IMR-90 (cell line): Measurements from ENCODE around the gene PPIC. TPM values are rescaled to one million over a fixed set of nuclear protein-coding genes. Genes with fewer than 3 reads are reported as not detected.

Experiments used
- ATAC-seq: fragments of 200-7000 bp; cut with Tn5 transposase; 2 replicates; pipeline ENCODE4 v1.9.1; 2020; ENCODE audit warnings: low read depth, mild to moderate bottlenecking, moderate library complexity
- BruUV-seq: library from RNA; stranded (reverse); fragments of 400-500 nt; replicated peaks from 2 replicates; lab custom pipeline; 2021; lab: Mats Ljungman, UMichigan
- CTCF ChIA-PET: fragments of 300-600 bp; formaldehyde crosslinking; extraction: SDS; loops from one replicate; lab custom pipeline; 2021; ENCODE audit warnings: antibody characterized with exemption; lab: Yijun Ruan, JAX
- POLR2A ChIA-PET: fragments of 300-600 bp; sonication (Branson Sonifier 250); formaldehyde crosslinking; loops from one replicate; lab custom pipeline; 2022; ENCODE audit warnings: antibody characterized with exemption; ENCODE audit not compliant: unreplicated experiment; lab: Charles Lee
- DNase-seq: peaks from one replicate; pipeline ENCODE4 v3.0.0; 2013
- H2AFZ ChIP-seq: replicated peaks from 2 replicates; pipeline ENCODE3; 2013; ENCODE audit warnings: low read length, mild to moderate bottlenecking; ENCODE audit not compliant: poor library complexity
- H2AK5ac ChIP-seq: 2 replicates; pipeline ENCODE4 v1.6.1; 2013; ENCODE audit warnings: low read depth, low read length, inconsistent platforms
- H2AK9ac ChIP-seq: replicated peaks from 2 replicates; pipeline ENCODE3; 2013; ENCODE audit warnings: mild to moderate bottlenecking, low read depth, low read length, moderate library complexity; ENCODE audit not compliant: poor library complexity
- H2BK120ac ChIP-seq: 2 replicates; pipeline ENCODE4 v1.6.1; 2013; ENCODE audit warnings: low read depth, low read length, inconsistent platforms
- H2BK15ac ChIP-seq: 3 replicates; pipeline ENCODE4 v1.6.1; 2013; ENCODE audit warnings: low read depth, low read length, inconsistent platforms
- H2BK20ac ChIP-seq: 2 replicates; pipeline ENCODE4 v1.6.1; 2013; ENCODE audit warnings: low read depth, mild to moderate bottlenecking, inconsistent platforms, low read length, moderate library complexity
- H2BK5ac ChIP-seq: 2 replicates; pipeline ENCODE4 v1.6.1; 2013; ENCODE audit warnings: mild to moderate bottlenecking, low read depth, low read length, inconsistent platforms; ENCODE audit not compliant: poor library complexity, severe bottlenecking
- H3K14ac ChIP-seq: replicated peaks from 2 replicates; pipeline ENCODE4 v1.6.1; 2013; ENCODE audit warnings: low read depth, low read length, inconsistent platforms
- H3K18ac ChIP-seq: 2 replicates; pipeline ENCODE4 v1.6.1; 2013; ENCODE audit warnings: low read depth, low read length, control low read depth
- H3K23ac ChIP-seq: 2 replicates; pipeline ENCODE4 v1.6.1; 2013; ENCODE audit warnings: low read depth, low read length, inconsistent platforms
- H3K27ac ChIP-seq: 2 replicates; pipeline ENCODE4 v1.5.1; 2013; ENCODE audit warnings: mild to moderate bottlenecking, control low read depth, low read length; ENCODE audit not compliant: insufficient read depth
- H3K27me3 ChIP-seq: 2 replicates; pipeline ENCODE4 v1.6.1; 2013; ENCODE audit warnings: low read length; ENCODE audit not compliant: control insufficient read depth, insufficient read depth
- H3K36me3 ChIP-seq: 2 replicates; pipeline ENCODE4 v1.6.1; 2013; ENCODE audit warnings: low read length, mixed read lengths; ENCODE audit not compliant: control insufficient read depth, insufficient read depth
- H3K4ac ChIP-seq: 2 replicates; pipeline ENCODE4 v1.6.1; 2013; ENCODE audit warnings: low read depth, low read length, inconsistent platforms
- H3K4me1 ChIP-seq: 2 replicates; pipeline ENCODE4 v1.6.1; 2013; ENCODE audit warnings: low read length, mixed read lengths; ENCODE audit not compliant: control insufficient read depth, insufficient read depth
- H3K4me2 ChIP-seq: 2 replicates; pipeline ENCODE4 v1.6.1; 2013; ENCODE audit warnings: low read depth, mild to moderate bottlenecking, control low read depth, low read length, moderate library complexity
- H3K4me3 ChIP-seq: 2 replicates; pipeline ENCODE4 v1.5.1; 2013; ENCODE audit warnings: low read depth, mild to moderate bottlenecking, control low read depth, low read length, moderate library complexity; ENCODE audit not compliant: insufficient read depth
- H3K56ac ChIP-seq: 2 replicates; pipeline ENCODE4 v1.6.1; 2013; ENCODE audit warnings: low read length, inconsistent platforms; ENCODE audit not compliant: insufficient read depth; ENCODE audit errors: extremely low read depth
- H3K79me1 ChIP-seq, 2 experiments: 2 replicates each; pipeline ENCODE4 v1.6.1; 2013; ENCODE audit warnings: low read length in 2 of 2, inconsistent platforms in 1 of 2, low read depth in 1 of 2
- H3K9ac ChIP-seq: 2 replicates; pipeline ENCODE4 v1.6.1; 2013; ENCODE audit warnings: low read depth, low read length, control low read depth
- H3K9me1 ChIP-seq: 2 replicates; pipeline ENCODE4 v1.6.1; 2013; ENCODE audit warnings: low read length, inconsistent platforms; ENCODE audit not compliant: insufficient read depth
- H3K9me3 ChIP-seq: 2 replicates; pipeline ENCODE4 v1.6.1; 2013; ENCODE audit warnings: low read length; ENCODE audit not compliant: control insufficient read depth, insufficient read depth
- H4K20me1 ChIP-seq: 2 replicates; pipeline ENCODE4 v1.6.1; 2013; ENCODE audit warnings: low read length, inconsistent platforms; ENCODE audit not compliant: insufficient read depth
- H4K5ac ChIP-seq: 2 replicates; pipeline ENCODE4 v1.6.1; 2013; ENCODE audit warnings: mild to moderate bottlenecking, low read depth, low read length, control low read depth
- H4K8ac ChIP-seq, 2 experiments: 2 replicates each; pipeline ENCODE4 v1.6.1; 2013; ENCODE audit warnings: low read depth in 2 of 2, low read length in 2 of 2, control low read depth in 1 of 2, inconsistent platforms in 1 of 2
- H4K91ac ChIP-seq: 2 replicates; pipeline ENCODE4 v1.6.1; 2013; ENCODE audit warnings: low read depth, low read length, inconsistent platforms; ENCODE audit not compliant: insufficient read depth
- BHLHE40 ChIP-seq: fragments of 150-350 bp; IDR thresholded peaks from 2 replicates; pipeline ENCODE4 v1.6.1; 2016; ENCODE audit warnings: mild to moderate bottlenecking, low read depth, low read length
- CEBPB ChIP-seq: IDR thresholded peaks from 2 replicates; pipeline ENCODE4 v1.6.1; 2012; ENCODE audit warnings: low read depth, low read length, improper control_type of control experiment
- MAFK ChIP-seq: IDR thresholded peaks from 2 replicates; pipeline ENCODE4 v1.6.1; 2012; ENCODE audit warnings: low read depth, low read length, improper control_type of control experiment
- MAZ ChIP-seq: IDR thresholded peaks from 2 replicates; pipeline ENCODE4 v1.6.1; 2012; ENCODE audit warnings: low read depth, mild to moderate bottlenecking, low read length, improper control_type of control experiment, moderate library complexity, borderline replicate concordance
- NFE2L2 ChIP-seq: fragments of 150-350 bp; IDR thresholded peaks from 2 replicates; pipeline ENCODE4 v1.6.1; 2016; ENCODE audit warnings: low read depth, mild to moderate bottlenecking, low read length
- RAD21 ChIP-seq: IDR thresholded peaks from 2 replicates; pipeline ENCODE4 v1.6.1; 2012; ENCODE audit warnings: low read length, improper control_type of control experiment
- RCOR1 ChIP-seq: IDR thresholded peaks from 2 replicates; pipeline ENCODE4 v1.6.1; 2012; ENCODE audit warnings: mild to moderate bottlenecking, low read length, improper control_type of control experiment; ENCODE audit not compliant: insufficient replicate concordance
- RFX5 ChIP-seq: IDR thresholded peaks from 2 replicates; pipeline ENCODE4 v1.8.0; 2012; ENCODE audit warnings: low read depth, mild to moderate bottlenecking, low read length, moderate library complexity
- USF2 ChIP-seq: fragments of 150-350 bp; IDR thresholded peaks from 2 replicates; pipeline ENCODE4 v1.6.1; 2017; ENCODE audit warnings: mild to moderate bottlenecking, antibody characterized with exemption, low read length, low read depth
- WGBS, 2 experiments: methylation state at CpG; one replicate each; pipeline versions ENCODE4 v1.1.5 to v1.1.7; 2013; ENCODE audit warnings: missing lambda C conversion rate in 2 of 2; ENCODE audit not compliant: insufficient read length in 1 of 2; ENCODE audit errors: extremely low coverage in 2 of 2; 5-methylcytosine and 5-hydroxymethylcytosine counted together
- dilution Hi-C: fragments of 300-500 bp; cut with HindIII; formaldehyde crosslinking; loops from one replicate; pipeline ENCODE4 v1.14.3; 2018; ENCODE audit warnings: low sequenced_read_pairs; ENCODE audit not compliant: unreplicated experiment
- in situ Hi-C: fragments of 300-500 bp; cut with MboI; formaldehyde crosslinking; loops from 3 replicates; pipeline ENCODE4 v1.14.3; 2019; ENCODE audit warnings: low sequenced_read_pairs, inconsistent platforms, mixed read lengths
- intact Hi-C: fragments of 100-400 bp; cut with micrococcal nuclease; formaldehyde crosslinking; loops from 2 replicates; pipeline ENCODE4 v1.10.0; 2022
- polyA plus RNA-seq, 3 experiments: library from polyadenylated mRNA; depleted of rRNA; stranded (reverse); fragments of >200 nt; gene quantifications; 2 replicates each; pipeline ENCODE4 v1.2.3, GENCODE V29; 2012; ENCODE audit warnings: low replicate concordance in 1 of 3
- total RNA-seq: library from RNA; depleted of rRNA; stranded (reverse); fragments of >200 nt; gene quantifications from 2 replicates; pipeline ENCODE4 v1.2.3, GENCODE V29; 2012

The PPIC gene
- total and polyA plus RNA-seq, 2 of the 4 experiments (the other 2 are of a cell fraction) = 20.6 to 45.6 TPM

DNA sequence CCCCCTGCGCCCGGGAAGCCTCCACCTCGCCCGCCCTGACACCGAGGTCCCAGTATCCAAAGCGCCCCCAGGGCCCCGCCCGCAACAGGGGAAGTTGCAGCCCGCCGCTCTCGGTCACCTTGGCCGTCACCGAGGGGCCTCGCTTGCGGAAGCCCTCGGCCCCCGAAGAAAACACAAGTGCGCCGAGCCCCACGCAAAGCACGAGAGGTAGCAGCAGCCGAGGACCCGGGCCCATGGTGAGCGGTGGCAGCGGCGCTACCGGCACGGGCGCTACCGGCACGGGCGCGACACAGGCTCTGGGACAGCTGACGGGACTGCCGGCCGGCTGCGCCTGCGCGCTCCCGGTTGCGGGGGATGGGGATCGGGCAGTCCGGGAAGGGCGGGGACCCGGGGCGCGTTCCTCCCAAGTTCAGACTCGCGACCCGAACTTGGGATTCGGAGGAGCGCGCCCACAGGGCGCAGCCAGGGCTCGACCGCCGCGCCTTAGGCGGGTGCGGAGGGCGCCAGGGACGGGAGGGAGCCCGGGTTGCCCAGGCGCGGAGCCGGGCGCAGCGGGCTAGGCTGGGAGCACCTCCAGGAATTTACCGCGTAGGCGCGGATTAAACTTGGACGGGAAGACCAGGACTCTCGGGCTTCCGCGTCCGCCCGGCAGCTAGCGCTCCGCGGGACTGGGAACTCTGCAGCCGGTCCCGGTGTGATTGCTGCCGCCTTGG is at the start of gene PPIC (continued):
- TF ChIP-seq NFE2L2 = no peak

DNA sequence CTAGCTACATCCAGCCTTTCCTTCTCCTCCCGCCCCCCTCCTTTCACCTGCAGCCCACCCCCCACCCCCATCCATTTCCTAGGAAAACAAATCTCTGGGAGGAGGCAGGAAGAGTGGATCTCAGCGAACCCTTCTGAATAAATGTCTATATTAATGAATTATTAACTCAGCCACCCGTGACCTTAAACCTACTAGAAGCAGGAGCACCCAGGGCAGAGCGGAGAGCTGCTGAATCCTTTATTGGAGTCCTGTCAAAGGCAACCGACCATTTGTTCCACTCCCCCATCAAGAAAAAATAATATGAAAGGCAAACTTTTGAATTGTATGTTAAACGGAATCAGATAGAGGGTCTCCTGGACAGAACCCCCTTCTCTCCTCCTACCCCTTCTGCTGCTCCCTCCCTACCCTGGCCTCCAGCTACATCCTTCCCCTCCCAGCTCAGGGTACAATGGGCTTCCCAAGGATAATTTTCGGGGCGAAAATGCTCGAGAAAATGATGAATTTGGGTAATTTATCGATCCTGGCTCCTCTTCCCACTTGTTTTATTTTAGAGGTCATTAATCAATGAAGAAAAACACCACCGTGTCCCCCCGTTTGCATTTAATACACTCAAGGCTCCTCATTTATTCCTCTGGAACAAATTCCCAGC is 49.2 kb upstream of the PPIC start:
- no peak overlapping the region for H3K18ac ChIP-seq
- no peak overlapping the region for H4K5ac ChIP-seq
- no peak overlapping the region for H3K27ac ChIP-seq
- no TSS peak for BruUV-seq
- TF ChIP-seq NFE2L2 (no peak), MAFK (no peak), USF2 (no peak), CEBPB (no peak), MAZ (no peak), RFX5 (no peak), BHLHE40 (no peak), RAD21 (no peak), RCOR1 (no peak)
- DNase-seq (no peak), ATAC-seq (no peak)
- H3K4ac ChIP-seq = no peak overlapping the region
- no peak overlapping the region for H2AK5ac ChIP-seq
- H2AK9ac ChIP-seq = no peak overlapping the region
- no peak overlapping the region for H4K91ac ChIP-seq
- in situ Hi-C loops (no loop called here), intact Hi-C loops (no loop called here), dilution Hi-C loops (no loop called here)
- H3K9me3 ChIP-seq = peaks cover 2% of the 10 kb centered on the region; the same call in 1 of the 2 replicates
- H3K56ac ChIP-seq = no peak overlapping the region
- no peak overlapping the region for H2BK120ac ChIP-seq
- ChIA-PET POLR2A (no interaction called here), CTCF (interaction anchor here (0.8 kb wide), 1 partner anchor 10 kb away, joined by 4 read pairs; no protein-coding TSS in a partner anchor)
- no peak overlapping the region for H2BK5ac ChIP-seq
- no peak overlapping the region for H3K23ac ChIP-seq
- H3K79me1 ChIP-seq = no peaks in the 10 kb centered on the region
- H3K9me1 ChIP-seq = no peaks in the 10 kb centered on the region
- H3K27me3 ChIP-seq = peaks cover 48% of the 10 kb centered on the region
- H2BK15ac ChIP-seq = no peak overlapping the region
- no peaks in the 10 kb centered on the region for H3K4me1 ChIP-seq
- H3K14ac ChIP-seq = no peak overlapping the region
- no peak overlapping the region for H3K9ac ChIP-seq
- H3K36me3 ChIP-seq = no peaks in the 10 kb centered on the region
- WGBS, 2 experiments = 80% methylated on average over 1 of the region's 12 CpGs; no CpG with 5 or more reads in 1 of the 2 experiments
- H3K4me2 ChIP-seq = no peak overlapping the region
- H2AFZ ChIP-seq = no peak overlapping the region
- no peak overlapping the region for H2BK20ac ChIP-seq
- H4K8ac ChIP-seq = no peak overlapping the region
- H3K4me3 ChIP-seq = no peak overlapping the region
- no peaks in the 10 kb centered on the region for H4K20me1 ChIP-seq
